GM18499 (cell line): ENCODE measurements around the gene CXXC5.

ENCODE experiments used
- ATAC-seq: cut with Tn5 transposase; IDR thresholded peaks from one replicate; pipeline ENCODE4 v1.9.1; 2021; ENCODE audit warnings: moderate number of reproducible peaks; ENCODE audit not compliant: insufficient read depth, unreplicated experiment

CXXC5 gene

DNA sequence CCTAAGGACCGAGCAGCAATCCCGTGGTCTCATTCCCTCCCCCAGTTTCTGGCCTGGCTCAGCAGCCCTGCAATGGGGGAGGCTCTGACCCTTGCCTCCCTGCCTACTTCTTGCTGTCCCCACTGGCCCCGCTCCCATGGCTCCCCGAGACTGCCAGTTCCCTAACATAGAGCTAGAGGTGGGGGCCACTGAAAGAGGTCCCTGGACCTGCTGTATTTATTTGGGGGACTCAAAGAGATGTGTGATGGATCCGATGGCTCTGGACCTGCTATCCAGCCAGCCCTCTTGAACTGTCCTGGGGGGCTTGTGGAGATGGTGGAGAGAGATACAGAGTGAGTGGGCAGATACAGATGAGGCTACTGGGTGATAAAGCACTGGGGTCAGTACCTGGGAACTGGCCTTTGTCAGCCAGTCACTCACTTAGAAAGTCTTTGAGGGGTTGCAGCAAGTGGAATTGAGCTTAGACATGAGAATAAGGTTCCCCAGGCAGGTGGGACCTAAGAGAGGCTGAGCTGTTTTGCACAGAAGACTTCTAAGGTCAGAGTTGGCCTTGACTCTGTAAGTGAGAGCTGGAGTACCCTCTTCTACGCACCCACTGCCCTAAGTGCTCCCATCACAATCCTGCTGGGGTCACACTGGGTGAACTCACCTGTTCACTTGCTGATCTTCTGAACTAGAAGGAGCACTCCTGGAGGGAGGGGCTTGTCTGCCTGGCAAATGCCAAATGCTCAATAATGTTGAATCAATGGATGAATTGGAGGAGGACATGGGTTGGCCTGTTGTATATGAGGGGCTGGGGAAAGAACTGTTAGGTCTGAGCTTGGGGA, 42.9 kb downstream of the CXXC5 start:
- ATAC-seq, result no peak

- no peak for ATAC-seq
Observed at GRCh38 chr5:139692148-139692547, 44.0 kb downstream of the CXXC5 start.

DNA sequence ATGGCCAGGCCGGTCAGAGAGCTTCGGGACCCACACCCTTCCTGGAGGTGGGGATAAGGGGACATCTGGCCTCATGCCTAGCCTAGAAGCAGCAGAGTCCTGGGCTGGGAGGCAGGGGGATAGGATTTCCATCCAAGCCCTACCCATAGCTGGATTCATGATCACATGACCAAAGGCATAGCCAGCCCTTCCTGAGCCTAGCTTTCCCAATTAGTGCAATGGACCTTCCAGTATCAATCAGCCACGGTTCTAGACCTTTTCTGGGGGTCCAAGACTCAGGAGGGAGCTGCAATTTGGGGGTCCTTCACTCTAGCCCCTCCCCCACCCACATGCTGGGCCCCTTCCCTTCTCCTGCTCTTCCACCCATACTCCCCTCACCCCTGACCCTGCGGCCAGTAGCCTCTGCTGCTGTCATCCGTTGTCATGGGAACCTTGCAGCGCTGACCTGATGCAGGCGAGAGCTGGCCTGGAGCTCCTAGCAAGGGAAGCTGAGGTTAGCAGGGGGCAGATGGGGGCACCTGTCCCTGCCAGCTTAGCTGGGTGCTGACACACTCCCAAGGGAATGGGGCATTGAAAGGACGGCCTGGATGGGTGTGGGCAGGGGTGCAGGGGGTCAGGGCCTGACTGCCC, 44.6 kb downstream of the CXXC5 start:
- ATAC-seq, result no peak

- ATAC-seq, result no peak
Observed at GRCh38 chr5:139693676-139694364, 45.7 kb downstream of the CXXC5 start.

DNA sequence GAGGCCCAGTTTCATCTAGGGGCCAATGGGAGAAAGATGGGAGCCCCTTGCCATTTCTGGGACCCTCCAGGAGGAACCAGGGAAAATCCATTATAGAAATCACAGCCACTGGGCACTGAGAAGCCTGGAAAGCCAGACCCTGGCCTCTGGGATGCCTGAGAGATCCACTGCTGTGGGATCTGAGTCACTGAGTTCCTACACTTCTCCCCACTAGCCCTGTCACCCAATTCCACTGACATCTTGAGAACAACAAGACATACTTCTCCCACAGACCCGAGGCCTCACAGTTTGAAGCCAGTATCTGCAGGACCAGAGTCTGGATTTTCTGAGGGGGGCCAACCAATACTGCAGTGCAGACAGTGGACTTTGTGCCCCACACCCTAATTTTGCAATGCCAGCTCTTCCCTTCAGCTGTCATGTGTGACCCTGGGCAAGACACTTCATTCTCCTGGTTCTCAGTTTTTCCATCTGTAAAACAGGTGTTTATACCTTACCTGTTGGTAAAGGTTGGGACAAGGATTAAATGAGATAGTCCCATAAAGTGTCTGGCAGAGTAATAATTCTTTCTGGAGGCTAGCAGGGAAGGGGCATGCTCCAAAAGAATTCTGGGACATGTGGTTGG, 46.5 kb downstream of the CXXC5 start:
- no peak for ATAC-seq

DNA sequence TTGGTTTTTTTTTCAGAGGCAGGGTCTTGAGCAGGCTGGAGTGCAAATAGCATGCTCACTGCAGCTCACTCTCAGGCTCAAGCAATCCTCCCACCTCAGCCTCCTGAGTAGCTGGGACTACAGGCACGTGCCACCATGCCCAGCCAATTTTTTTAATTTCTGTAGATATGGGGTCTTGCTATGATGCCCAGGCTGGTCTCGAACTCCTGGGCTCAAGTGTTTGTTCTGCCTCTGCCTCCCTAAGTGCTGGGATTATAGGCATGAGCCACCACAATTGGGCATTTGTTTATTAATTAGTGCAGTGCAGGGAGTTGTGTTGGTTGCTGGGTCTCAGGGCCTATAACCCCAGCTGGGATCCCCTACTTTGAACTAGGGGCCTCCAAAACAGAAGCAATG, 47.0 kb downstream of the CXXC5 start:
- ATAC-seq, result no peak

GRCh38 chr5:139696167-139696893, 48.2 kb downstream of the CXXC5 start:
- ATAC-seq, result no peak

GRCh38 chr5:139696894-139697658, 48.9 kb downstream of the CXXC5 start:
- no peak for ATAC-seq

DNA sequence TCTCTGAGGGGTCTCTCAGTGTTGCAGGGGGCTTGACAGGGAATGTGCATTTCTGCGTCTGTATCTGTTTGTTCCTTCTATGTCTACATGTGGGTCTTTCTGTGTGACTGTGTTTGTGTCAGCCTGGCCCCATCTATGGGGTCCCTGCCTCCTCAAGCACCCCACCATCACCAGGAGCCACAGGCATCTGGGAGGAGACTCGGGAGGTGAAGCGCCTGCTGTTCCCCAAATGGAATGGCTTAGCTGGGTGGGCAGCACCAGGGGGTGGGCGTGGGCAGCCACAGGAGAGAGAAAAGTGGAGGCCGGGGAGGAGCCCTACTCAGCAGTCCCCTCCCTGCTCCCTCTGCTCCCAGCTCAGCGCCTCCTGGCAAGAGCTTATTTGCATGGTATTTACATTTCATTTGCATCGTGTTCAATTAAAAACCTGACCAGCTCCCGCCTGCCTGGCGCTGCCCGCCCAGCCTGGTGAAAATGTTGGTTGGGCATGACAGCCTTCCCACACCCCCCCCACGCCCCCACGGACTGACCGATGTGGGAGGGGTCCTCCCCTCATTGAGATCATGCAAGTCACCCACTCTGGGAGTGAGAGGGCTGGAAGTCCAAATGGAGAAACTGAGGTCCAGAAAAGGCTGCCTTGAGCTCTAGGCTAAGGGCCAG, 50.5 kb downstream of the CXXC5 start:
- no peak for ATAC-seq

- ATAC-seq, result no peak
Observed at GRCh38 chr5:139699351-139699750, 51.2 kb downstream of the CXXC5 start.

DNA sequence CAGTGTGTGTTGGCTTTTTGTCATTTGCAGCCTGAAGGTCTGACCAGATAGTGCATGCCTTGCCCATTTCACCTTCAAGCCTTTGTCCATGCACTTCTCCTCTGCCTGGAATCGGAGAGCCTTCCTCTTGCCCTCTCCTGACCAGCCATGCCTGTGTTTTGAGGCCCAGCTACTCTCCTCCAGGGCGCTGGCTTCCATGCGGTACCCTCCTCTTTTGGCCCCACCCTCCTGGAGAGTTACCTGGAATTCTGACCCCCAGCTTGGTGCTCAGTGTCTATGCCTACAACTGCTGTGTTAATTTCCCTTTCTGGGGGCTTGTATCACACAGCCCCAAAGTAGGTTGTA, 52.5 kb downstream of the CXXC5 start:
- ATAC-seq, result no peak

DNA sequence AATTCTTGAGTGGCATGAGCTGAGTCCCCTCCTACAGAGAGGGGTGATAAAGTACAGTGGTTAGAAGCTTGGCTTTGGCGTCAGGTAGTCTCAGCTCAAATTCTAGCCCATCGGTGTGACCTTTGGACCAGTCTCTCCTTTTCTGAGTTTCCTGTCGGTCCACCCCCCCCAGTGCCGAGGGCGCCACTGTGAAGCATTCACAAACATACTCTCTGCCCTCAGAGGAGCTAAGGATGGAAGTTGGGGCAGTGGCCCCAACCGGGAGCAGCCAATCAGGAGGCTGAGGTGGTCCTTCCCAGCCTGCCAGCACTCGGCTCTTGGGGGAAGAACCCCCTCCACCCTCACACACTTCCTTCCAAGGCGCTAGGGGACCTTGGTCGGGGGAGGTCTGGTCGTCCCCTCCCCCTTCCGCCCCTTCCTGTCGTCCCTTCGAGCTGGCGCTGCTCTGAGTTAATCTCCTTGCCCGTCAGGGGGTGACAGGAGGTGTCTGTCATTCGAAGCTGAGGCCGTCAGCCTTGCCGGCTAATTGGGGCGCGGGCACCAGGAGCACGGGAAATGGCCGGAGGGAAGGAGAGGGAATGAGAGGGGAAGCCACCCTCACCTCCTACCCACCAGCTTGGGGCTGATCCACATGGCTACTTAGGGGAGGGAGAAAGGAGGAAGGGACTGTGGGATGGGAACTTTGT, 53.0 kb downstream of the CXXC5 start:
- no peak for ATAC-seq

DNA sequence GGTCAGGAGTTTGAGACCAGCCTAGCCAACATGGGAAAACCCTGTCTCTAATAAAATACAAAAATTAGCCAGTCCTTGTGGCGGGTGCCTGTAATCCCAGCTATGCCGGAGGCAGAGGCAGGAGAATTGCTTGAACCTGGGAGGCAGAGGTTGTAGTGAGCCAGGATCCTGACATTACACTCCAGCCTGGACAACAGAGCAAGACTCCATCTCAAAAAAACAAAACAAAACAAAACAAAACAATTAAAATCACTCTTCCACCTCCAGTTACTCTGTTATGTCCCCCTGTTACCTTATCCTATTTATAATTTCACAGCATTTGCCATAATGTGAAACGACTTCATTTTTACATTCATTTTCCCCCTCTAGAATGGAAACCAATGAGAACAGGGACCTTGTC, 54.4 kb downstream of the CXXC5 start:
- no peak for ATAC-seq

DNA sequence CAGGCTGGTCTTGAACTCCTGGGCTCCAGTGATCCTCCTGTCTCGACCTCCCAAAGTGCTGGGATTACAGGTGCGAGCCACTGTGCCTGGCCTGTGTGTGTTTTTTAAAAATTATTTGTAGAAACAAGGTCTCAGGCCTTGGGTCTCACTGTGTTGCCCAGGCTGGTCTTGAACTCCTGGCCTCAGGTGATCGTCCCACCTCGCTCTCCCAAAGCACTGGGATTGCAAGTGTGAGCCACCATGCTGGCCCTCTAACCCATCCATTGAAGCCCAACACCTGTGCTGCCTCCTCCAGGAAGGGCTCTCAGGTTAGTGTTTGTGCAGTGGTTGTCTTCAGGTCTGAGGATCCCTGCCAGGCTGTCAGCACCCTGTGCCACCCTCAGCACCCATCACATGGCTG, 56.6 kb downstream of the CXXC5 start:
- ATAC-seq, result no peak

GRCh38 chr5:139705191-139705590, 57.0 kb downstream of the CXXC5 start:
- ATAC-seq, result no peak

- no peak for ATAC-seq
Observed at GRCh38 chr5:139705655-139706587, 57.8 kb downstream of the CXXC5 start.

- ATAC-seq, result no peak
Observed at GRCh38 chr5:139707445-139708003, 59.4 kb downstream of the CXXC5 start.
